ENCODE measurements around the gene GPR32.
"Not testable (repeated sequence)": the region's sequence is repeated elsewhere in the genome, so short reads cannot be mapped to it uniquely, and the experiment has no call there.

DNA sequence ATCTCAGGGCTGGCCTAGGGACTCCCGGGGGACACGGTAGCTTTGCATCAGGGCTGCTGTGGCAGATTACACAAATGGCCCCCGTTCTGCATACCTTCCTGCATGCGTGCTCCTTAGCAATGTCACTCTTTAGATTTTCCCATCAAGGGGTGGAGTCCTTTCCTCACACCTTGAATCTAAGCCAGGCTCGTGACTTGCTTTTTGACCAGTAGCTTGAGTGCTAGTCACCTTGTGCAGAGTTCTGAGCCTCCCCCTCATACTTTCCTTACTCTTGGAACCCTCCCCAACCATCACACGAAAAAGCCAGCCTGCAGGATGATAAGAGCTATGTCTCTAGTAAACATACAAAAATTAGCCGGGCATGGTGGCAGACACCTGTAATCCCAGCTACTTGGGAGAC, 3.2 kb downstream of the GPR32 start:
- TF ChIP-seq, protein P1, sequence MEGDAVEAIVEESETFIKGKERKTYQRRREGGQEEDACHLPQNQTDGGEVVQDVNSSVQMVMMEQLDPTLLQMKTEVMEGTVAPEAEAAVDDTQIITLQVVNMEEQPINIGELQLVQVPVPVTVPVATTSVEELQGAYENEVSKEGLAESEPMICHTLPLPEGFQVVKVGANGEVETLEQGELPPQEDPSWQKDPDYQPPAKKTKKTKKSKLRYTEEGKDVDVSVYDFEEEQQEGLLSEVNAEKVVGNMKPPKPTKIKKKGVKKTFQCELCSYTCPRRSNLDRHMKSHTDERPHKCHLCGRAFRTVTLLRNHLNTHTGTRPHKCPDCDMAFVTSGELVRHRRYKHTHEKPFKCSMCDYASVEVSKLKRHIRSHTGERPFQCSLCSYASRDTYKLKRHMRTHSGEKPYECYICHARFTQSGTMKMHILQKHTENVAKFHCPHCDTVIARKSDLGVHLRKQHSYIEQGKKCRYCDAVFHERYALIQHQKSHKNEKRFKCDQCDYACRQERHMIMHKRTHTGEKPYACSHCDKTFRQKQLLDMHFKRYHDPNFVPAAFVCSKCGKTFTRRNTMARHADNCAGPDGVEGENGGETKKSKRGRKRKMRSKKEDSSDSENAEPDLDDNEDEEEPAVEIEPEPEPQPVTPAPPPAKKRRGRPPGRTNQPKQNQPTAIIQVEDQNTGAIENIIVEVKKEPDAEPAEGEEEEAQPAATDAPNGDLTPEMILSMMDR (IDR thresholded peaks at IDR 0.05; ENCODE audit: control extremely low read depth in 1 of 3, insufficient read depth in 1 of 3, low read depth in 1 of 3, low read length in 3 of 3), result not testable (repeated sequence)
- TF ChIP-seq EZH2 (IDR thresholded peaks at IDR 0.05; ENCODE audit: low read depth, low read length, severe bottlenecking), result not testable (repeated sequence)
